ENCODE data around the gene OR2J1.
"Not testable (repeated sequence)": the region's sequence is repeated elsewhere in the genome, so short reads cannot be mapped to it uniquely, and the experiment has no call there.

- TF ChIP-seq EZH2 (IDR thresholded peaks at IDR 0.05; ENCODE audit: insufficient read depth, low read length); CTCF (IDR thresholded peaks at IDR 0.05; ENCODE audit: insufficient read depth, low read depth, low read length): not testable (repeated sequence)
Measured at GRCh38 chr6:29114964-29115363, 15.7 kb downstream of the OR2J1 start.
